Measurements from ENCODE around the gene ATP2B2. TPM values are rescaled to one million over a fixed set of nuclear protein-coding genes. Genes with fewer than 3 reads are reported as not detected.

ATP2B2 gene
- total and polyA plus RNA-seq, 9 of the 15 experiments (the other 6 are each of a cell fraction or from before 2014, with no cell fraction given), result 0.06 TPM; not detected in 8

DNA sequence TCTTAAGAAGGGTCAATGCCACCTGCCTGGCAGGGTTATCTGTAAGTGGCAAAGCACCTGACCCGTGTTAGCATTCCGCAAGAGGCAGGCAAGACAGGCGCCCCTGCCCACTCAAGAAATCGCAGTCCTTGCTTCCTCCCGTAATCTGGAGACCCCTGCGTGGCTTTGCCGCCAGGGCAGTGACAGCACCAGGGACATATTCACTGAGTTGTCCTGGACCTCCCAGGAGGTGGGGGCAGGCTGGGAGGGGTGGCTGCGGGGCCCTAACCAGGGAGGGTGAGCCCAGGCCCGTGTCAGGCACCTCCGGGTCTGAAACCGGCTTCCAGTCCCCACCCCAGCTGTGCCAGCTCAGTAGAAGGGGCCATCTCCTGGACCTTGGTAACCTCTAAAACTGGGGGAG lies 168.6 kb downstream of the ATP2B2 start:
- BruUV-seq (replicated peaks), result no TSS peak
- Histone ChIP-seq H3K9ac (ENCODE audit: insufficient read depth in 1 of 2, low read depth in 2 of 2, low read length in 2 of 2) (no peak overlapping the region), H3K4me3 (no peak overlapping the region), H3K9me1 (ENCODE audit: control insufficient read depth, insufficient read depth, low read length) (peaks cover 5% of the 10 kb centered on the region), H3K4me1 (replicated peaks in 1 of 2; ENCODE audit: control insufficient read depth in 2 of 2, insufficient read depth in 2 of 2, low read length in 2 of 2) (peaks cover 0 to 27% of the 10 kb centered on the region in 2 experiments; a peak in 3 of 5 replicates), H2AFZ (ENCODE audit: low read depth, low read length) (no peak overlapping the region), H3K9me3 (replicated peaks; ENCODE audit: control insufficient read depth, insufficient read depth, low read depth, low read length) (no peaks in the 10 kb centered on the region), H4K20me1 (replicated peaks; ENCODE audit: control insufficient read depth, insufficient read depth, low read length) (peaks cover 15% of the 10 kb centered on the region), H3K27me3 (ENCODE audit: control insufficient read depth in 2 of 2, insufficient read depth in 2 of 2, low read length in 2 of 2) (peaks cover 63 to 97% of the 10 kb centered on the region in 2 experiments), H3K27ac (ENCODE audit: extremely low read depth, low read depth, low read length) (no peak overlapping the region), H3K36me3 (ENCODE audit: control insufficient read depth, insufficient read depth, low read length) (no peaks in the 10 kb centered on the region), H3K4me2 (ENCODE audit: insufficient read depth, low read length) (no peak overlapping the region), H3K79me2 (ENCODE audit: control insufficient read depth, insufficient read depth, low read length) (no peaks in the 10 kb centered on the region)
- CTCF ChIA-PET (ENCODE audit: low intra/inter-chr PET ratio), result no interaction called here
- POLR2A ChIA-PET, result interaction anchor here (0.6 to 1.4 kb wide), 2 partner anchors 10 to 294 kb away, joined by 3 to 6 read pairs; no protein-coding TSS in a partner anchor
- in situ Hi-C loops (cut with MboI), result no loop called here
- intact Hi-C loops (cut with micrococcal nuclease), result loop anchor here (5.0 kb wide), 1 partner anchor 71 kb away; no protein-coding TSS in a partner anchor
- 16% methylated on average over 9 of the region's 11 CpGs for WGBS (ENCODE audit: insufficient coverage, low coverage, missing lambda C conversion rate)
- ATAC-seq (no peak), FAIRE-seq (no peak), DNase-seq (ENCODE audit: extremely low read depth in 1 of 4, low spot score in 3 of 4) (peak in 1 of 4 experiments; percentile 9)
- TF ChIP-seq, protein P1, sequence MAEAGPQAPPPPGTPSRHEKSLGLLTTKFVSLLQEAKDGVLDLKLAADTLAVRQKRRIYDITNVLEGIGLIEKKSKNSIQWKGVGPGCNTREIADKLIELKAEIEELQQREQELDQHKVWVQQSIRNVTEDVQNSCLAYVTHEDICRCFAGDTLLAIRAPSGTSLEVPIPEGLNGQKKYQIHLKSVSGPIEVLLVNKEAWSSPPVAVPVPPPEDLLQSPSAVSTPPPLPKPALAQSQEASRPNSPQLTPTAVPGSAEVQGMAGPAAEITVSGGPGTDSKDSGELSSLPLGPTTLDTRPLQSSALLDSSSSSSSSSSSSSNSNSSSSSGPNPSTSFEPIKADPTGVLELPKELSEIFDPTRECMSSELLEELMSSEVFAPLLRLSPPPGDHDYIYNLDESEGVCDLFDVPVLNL (CRISPR knock-in tag; IDR thresholded peaks at IDR 0.05; ENCODE audit: low read depth), result no peak
- TF ChIP-seq ZNF174 (CRISPR knock-in tag; IDR thresholded peaks at IDR 0.05), result no peak
- no peak for TF ChIP-seq ESRRB (CRISPR knock-in tag; IDR thresholded peaks at IDR 0.05; ENCODE audit: borderline replicate concordance)
- TF ChIP-seq, protein P2, sequence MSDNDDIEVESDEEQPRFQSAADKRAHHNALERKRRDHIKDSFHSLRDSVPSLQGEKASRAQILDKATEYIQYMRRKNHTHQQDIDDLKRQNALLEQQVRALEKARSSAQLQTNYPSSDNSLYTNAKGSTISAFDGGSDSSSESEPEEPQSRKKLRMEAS (CRISPR knock-in tag; IDR thresholded peaks at IDR 0.05), result no peak
- TF ChIP-seq, protein P3, sequence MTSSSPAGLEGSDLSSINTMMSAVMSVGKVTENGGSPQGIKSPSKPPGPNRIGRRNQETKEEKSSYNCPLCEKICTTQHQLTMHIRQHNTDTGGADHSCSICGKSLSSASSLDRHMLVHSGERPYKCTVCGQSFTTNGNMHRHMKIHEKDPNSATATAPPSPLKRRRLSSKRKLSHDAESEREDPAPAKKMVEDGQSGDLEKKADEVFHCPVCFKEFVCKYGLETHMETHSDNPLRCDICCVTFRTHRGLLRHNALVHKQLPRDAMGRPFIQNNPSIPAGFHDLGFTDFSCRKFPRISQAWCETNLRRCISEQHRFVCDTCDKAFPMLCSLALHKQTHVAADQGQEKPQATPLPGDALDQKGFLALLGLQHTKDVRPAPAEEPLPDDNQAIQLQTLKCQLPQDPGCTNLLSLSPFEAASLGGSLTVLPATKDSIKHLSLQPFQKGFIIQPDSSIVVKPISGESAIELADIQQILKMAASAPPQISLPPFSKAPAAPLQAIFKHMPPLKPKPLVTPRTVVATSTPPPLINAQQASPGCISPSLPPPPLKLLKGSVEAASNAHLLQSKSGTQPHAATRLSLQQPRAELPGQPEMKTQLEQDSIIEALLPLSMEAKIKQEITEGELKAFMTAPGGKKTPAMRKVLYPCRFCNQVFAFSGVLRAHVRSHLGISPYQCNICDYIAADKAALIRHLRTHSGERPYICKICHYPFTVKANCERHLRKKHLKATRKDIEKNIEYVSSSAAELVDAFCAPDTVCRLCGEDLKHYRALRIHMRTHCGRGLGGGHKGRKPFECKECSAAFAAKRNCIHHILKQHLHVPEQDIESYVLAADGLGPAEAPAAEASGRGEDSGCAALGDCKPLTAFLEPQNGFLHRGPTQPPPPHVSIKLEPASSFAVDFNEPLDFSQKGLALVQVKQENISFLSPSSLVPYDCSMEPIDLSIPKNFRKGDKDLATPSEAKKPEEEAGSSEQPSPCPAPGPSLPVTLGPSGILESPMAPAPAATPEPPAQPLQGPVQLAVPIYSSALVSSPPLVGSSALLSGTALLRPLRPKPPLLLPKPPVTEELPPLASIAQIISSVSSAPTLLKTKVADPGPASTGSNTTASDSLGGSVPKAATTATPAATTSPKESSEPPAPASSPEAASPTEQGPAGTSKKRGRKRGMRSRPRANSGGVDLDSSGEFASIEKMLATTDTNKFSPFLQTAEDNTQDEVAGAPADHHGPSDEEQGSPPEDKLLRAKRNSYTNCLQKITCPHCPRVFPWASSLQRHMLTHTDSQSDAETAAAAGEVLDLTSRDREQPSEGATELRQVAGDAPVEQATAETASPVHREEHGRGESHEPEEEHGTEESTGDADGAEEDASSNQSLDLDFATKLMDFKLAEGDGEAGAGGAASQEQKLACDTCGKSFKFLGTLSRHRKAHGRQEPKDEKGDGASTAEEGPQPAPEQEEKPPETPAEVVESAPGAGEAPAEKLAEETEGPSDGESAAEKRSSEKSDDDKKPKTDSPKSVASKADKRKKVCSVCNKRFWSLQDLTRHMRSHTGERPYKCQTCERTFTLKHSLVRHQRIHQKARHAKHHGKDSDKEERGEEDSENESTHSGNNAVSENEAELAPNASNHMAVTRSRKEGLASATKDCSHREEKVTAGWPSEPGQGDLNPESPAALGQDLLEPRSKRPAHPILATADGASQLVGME (CRISPR knock-in tag; IDR thresholded peaks at IDR 0.05), result no peak
- no peak for TF ChIP-seq MTA3 (IDR thresholded peaks at IDR 0.05; ENCODE audit: borderline replicate concordance)
- no peak for TF ChIP-seq NCOR1 (IDR thresholded peaks at IDR 0.05)
- TF ChIP-seq SRF (CRISPR knock-in tag; IDR thresholded peaks at IDR 0.05), result no peak
